ENCODE measurements around the gene SYNM.

The SYNM gene

DNA sequence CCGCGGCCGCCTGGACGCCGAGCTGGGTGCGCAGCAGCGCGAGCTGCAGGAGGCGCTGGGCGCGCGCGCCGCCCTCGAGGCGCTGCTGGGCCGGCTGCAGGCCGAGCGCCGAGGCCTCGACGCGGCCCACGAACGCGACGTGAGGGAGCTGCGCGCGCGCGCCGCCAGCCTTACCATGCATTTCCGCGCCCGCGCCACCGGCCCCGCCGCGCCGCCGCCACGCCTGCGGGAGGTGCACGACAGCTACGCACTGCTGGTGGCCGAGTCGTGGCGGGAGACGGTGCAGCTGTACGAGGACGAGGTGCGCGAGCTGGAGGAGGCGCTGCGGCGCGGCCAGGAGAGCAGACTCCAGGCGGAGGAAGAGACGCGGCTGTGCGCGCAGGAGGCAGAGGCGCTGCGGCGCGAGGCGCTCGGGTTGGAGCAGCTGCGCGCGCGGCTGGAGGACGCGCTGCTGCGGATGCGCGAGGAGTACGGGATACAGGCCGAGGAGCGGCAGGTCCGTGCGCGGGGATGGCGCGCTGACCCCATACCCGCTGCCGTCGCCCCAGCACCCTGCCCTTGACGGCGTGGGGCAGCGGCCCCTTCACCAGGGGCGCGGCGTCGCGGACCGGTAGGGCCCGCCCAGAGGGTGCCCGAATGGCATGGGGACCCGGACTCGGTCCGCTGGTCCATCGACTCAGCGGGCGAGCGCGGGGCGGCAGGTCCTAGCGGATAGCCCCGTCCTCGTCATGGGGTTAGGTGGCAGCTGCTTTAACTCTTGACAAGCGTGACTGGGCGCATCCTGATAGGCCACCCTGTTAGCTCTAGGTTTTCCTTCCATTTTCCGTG lies 848 bp downstream of the SYNM start:
- ATAC-seq, result peak; percentile 63
- TF ChIP-seq ZFP3 (CRISPR knock-in tag; IDR thresholded peaks at IDR 0.05) (peak; percentile 88), OSR1 (CRISPR knock-in tag; IDR thresholded peaks at IDR 0.05) (no peak)

DNA sequence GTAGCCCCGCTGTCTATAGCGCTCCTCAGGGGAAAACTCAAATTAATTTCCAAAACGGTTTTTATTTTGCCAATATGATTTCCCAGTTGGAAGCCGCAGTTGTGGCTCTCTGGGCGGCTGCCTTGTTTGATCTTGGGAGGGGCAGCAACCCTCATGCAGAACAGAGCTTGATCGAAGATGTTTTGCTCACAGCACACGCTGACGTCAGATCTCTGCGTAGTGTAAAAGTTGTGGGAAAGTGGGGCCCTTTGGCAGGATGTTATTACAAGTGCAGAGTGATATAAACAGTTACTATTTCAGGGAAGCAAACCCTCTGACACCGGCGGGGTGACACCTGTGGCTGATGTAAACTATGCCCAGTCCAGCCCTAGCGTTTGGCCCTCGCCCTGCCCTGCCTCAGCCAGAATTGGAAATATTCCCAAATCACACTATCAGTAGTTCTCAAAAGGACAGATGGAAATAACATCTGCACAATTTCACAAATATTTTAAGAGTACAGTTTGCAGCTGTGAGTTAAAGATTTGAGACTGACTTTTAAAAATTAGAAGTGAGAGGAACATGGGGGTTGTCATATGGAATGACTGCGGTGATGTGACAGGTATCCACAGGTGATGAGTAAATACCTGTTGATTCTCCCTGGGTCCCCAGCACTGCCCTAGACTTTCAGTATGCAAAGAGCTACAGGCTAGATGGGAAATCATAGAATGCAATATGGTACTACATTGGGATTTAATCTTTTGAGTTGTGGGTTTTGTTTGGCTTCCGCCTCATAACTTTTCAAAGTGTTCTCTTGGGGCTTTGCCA lies 1.7 kb downstream of the SYNM start:
- no peak for ATAC-seq

DNA sequence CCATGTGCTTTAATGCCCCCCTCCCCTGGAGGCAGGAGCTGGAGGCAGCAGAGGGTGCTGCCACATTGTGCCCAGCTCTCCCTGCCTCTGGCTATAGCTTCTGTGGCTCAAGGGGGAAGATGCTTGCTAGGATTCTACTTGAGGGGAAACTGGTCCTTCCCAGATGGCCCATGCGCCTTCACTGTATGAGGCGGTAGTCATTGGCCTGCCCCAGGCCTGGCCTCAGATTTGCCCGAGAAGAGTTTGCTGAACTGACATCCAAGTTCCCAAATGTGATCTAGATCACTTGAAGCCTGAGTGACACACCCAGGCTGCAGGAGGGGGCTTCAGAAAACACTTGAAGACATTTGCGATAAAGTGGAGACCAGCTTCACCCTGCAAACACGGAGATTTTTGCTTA lies 4.1 kb downstream of the SYNM start:
- no peak for ATAC-seq
- TF ChIP-seq GLIS3 (CRISPR knock-in tag; IDR thresholded peaks at IDR 0.05), result no peak
- TF ChIP-seq TCF4 (CRISPR knock-in tag; IDR thresholded peaks at IDR 0.05; ENCODE audit: borderline replicate concordance), result no peak
- TF ChIP-seq, protein P1, sequence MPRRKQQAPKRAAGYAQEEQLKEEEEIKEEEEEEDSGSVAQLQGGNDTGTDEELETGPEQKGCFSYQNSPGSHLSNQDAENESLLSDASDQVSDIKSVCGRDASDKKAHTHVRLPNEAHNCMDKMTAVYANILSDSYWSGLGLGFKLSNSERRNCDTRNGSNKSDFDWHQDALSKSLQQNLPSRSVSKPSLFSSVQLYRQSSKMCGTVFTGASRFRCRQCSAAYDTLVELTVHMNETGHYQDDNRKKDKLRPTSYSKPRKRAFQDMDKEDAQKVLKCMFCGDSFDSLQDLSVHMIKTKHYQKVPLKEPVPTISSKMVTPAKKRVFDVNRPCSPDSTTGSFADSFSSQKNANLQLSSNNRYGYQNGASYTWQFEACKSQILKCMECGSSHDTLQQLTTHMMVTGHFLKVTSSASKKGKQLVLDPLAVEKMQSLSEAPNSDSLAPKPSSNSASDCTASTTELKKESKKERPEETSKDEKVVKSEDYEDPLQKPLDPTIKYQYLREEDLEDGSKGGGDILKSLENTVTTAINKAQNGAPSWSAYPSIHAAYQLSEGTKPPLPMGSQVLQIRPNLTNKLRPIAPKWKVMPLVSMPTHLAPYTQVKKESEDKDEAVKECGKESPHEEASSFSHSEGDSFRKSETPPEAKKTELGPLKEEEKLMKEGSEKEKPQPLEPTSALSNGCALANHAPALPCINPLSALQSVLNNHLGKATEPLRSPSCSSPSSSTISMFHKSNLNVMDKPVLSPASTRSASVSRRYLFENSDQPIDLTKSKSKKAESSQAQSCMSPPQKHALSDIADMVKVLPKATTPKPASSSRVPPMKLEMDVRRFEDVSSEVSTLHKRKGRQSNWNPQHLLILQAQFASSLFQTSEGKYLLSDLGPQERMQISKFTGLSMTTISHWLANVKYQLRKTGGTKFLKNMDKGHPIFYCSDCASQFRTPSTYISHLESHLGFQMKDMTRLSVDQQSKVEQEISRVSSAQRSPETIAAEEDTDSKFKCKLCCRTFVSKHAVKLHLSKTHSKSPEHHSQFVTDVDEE (CRISPR knock-in tag; IDR thresholded peaks at IDR 0.05), result no peak
- no peak for TF ChIP-seq ZNF70 (CRISPR knock-in tag; IDR thresholded peaks at IDR 0.05)
- TF ChIP-seq, protein P2, sequence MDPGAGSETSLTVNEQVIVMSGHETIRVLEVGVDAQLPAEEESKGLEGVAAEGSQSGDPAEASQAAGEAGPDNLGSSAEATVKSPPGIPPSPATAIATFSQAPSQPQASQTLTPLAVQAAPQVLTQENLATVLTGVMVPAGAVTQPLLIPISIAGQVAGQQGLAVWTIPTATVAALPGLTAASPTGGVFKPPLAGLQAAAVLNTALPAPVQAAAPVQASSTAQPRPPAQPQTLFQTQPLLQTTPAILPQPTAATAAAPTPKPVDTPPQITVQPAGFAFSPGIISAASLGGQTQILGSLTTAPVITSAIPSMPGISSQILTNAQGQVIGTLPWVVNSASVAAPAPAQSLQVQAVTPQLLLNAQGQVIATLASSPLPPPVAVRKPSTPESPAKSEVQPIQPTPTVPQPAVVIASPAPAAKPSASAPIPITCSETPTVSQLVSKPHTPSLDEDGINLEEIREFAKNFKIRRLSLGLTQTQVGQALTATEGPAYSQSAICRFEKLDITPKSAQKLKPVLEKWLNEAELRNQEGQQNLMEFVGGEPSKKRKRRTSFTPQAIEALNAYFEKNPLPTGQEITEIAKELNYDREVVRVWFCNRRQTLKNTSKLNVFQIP (CRISPR knock-in tag; IDR thresholded peaks at IDR 0.05; ENCODE audit: borderline replicate concordance, low read depth), result no peak
- no peak for TF ChIP-seq ZNF565 (CRISPR knock-in tag; conservative IDR thresholded peaks at IDR 0.05; ENCODE audit: low read depth)
- TF ChIP-seq OSR1 (CRISPR knock-in tag; IDR thresholded peaks at IDR 0.05), result no peak
- TF ChIP-seq, protein P3, sequence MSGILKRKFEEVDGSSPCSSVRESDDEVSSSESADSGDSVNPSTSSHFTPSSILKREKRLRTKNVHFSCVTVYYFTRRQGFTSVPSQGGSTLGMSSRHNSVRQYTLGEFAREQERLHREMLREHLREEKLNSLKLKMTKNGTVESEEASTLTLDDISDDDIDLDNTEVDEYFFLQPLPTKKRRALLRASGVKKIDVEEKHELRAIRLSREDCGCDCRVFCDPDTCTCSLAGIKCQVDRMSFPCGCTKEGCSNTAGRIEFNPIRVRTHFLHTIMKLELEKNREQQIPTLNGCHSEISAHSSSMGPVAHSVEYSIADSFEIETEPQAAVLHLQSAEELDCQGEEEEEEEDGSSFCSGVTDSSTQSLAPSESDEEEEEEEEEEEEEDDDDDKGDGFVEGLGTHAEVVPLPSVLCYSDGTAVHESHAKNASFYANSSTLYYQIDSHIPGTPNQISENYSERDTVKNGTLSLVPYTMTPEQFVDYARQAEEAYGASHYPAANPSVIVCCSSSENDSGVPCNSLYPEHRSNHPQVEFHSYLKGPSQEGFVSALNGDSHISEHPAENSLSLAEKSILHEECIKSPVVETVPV (CRISPR knock-in tag; IDR thresholded peaks at IDR 0.05), result no peak
- TF ChIP-seq ZFP30 (CRISPR knock-in tag; IDR thresholded peaks at IDR 0.05), result no peak
- TF ChIP-seq ZFP3 (CRISPR knock-in tag; IDR thresholded peaks at IDR 0.05), result no peak
- no peak for TF ChIP-seq ISL1 (CRISPR knock-in tag; IDR thresholded peaks at IDR 0.05)
- TF ChIP-seq ZNF8 (CRISPR knock-in tag; IDR thresholded peaks at IDR 0.05), result no peak
- TF ChIP-seq BACH2 (CRISPR knock-in tag; IDR thresholded peaks at IDR 0.05; ENCODE audit: borderline replicate concordance), result no peak
- no peak for TF ChIP-seq PPARA (CRISPR knock-in tag; IDR thresholded peaks at IDR 0.05; ENCODE audit: borderline replicate concordance)
- TF ChIP-seq, protein P4, sequence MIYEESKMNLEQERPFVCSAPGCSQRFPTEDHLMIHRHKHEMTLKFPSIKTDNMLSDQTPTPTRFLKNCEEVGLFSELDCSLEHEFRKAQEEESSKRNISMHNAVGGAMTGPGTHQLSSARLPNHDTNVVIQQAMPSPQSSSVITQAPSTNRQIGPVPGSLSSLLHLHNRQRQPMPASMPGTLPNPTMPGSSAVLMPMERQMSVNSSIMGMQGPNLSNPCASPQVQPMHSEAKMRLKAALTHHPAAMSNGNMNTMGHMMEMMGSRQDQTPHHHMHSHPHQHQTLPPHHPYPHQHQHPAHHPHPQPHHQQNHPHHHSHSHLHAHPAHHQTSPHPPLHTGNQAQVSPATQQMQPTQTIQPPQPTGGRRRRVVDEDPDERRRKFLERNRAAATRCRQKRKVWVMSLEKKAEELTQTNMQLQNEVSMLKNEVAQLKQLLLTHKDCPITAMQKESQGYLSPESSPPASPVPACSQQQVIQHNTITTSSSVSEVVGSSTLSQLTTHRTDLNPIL (CRISPR knock-in tag; IDR thresholded peaks at IDR 0.05; ENCODE audit: low read depth), result no peak
- no peak for TF ChIP-seq TOX (CRISPR knock-in tag; IDR thresholded peaks at IDR 0.05; ENCODE audit: borderline replicate concordance)

More for the DNA sequence above, 1.7 kb downstream of the SYNM start:
- TF ChIP-seq, protein P2 (CRISPR knock-in tag; IDR thresholded peaks at IDR 0.05; ENCODE audit: borderline replicate concordance, low read depth), result no peak
- no peak for TF ChIP-seq ZNF70 (CRISPR knock-in tag; IDR thresholded peaks at IDR 0.05)
- TF ChIP-seq PPARA (CRISPR knock-in tag; IDR thresholded peaks at IDR 0.05; ENCODE audit: borderline replicate concordance), result no peak
- no peak for TF ChIP-seq BACH2 (CRISPR knock-in tag; IDR thresholded peaks at IDR 0.05; ENCODE audit: borderline replicate concordance)
- TF ChIP-seq GLIS3 (CRISPR knock-in tag; IDR thresholded peaks at IDR 0.05), result no peak
- TF ChIP-seq TOX (CRISPR knock-in tag; IDR thresholded peaks at IDR 0.05; ENCODE audit: borderline replicate concordance), result no peak
- no peak for TF ChIP-seq RARB (CRISPR knock-in tag; IDR thresholded peaks at IDR 0.05)

Measured in SK-N-SH treated with all-trans-retinoic acid at 6 μM for 48 hours (cell line).